Measurements from ENCODE around the gene DUOX1. TPM values are rescaled to one million over a fixed set of nuclear protein-coding genes. Genes with fewer than 3 reads are reported as not detected.

The DUOX1 gene
- total RNA-seq, 1 experiment from 2014 or later: 19.6 TPM

- H3K36me3 ChIP-seq (ENCODE audit: control insufficient read depth in 1 of 2, insufficient read depth in 2 of 2, low read length in 2 of 2): no peaks in the 10 kb centered on the region
- ChIA-PET POLR2A (interaction anchor here (1.2 to 3.0 kb wide), 3 partner anchors 11 to 203 kb away, joined by 6 to 11 read pairs (median 7); a partner anchor contains a TSS), CTCF (interaction anchor here (0.7 to 4.8 kb wide), 7 partner anchors 19 to 313 kb away, joined by 3 to 44 read pairs (median 6); no protein-coding TSS in a partner anchor), RAD21 (ENCODE audit: low non-redundant PET in 1 of 2, low total read pairs in 2 of 2, uncharacterized antibody in 2 of 2, unreplicated experiment in 2 of 2) (no interaction called here)
- no peaks in the 10 kb centered on the region for H3K9me3 ChIP-seq (ENCODE audit: control insufficient read depth in 1 of 2, insufficient read depth in 1 of 2, low read depth in 1 of 2, low read length in 2 of 2)
- no TSS peak for BruUV-seq (replicated peaks)
- peak overlapping the region; percentile 60 for H3K9ac ChIP-seq (ENCODE audit: low read length)
- intact Hi-C loops (cut with micrococcal nuclease): loop anchor here (2.0 kb wide), 1 partner anchor 32 kb away; no protein-coding TSS in a partner anchor
- H3K27ac ChIP-seq (ENCODE audit: low read depth, low read length): peak overlapping the region; percentile 76
- ATAC-seq: no peak
- H2AFZ ChIP-seq (ENCODE audit: low read depth, low read length, poor library complexity, severe bottlenecking): peak overlapping the region; percentile 63
- peak overlapping the region; percentile 94 for H3K4me2 ChIP-seq (ENCODE audit: low read length)
- no peaks in the 10 kb centered on the region for H3K9me2 ChIP-seq (ENCODE audit: insufficient read depth)
- DNase-seq (ENCODE audit: low read depth, low spot score): no peak
- H3K4me3 ChIP-seq (replicated peaks in 1 of 2; ENCODE audit: low read depth in 1 of 2, low read length in 2 of 2): peak overlapping the region; percentile 58 to 62
- H3K4me1 ChIP-seq (ENCODE audit: control insufficient read depth in 1 of 2, insufficient read depth in 2 of 2, low read length in 2 of 2): peaks cover 11 to 36% of the 10 kb centered on the region in 2 experiments
- no peaks in the 10 kb centered on the region for H3K79me2 ChIP-seq (ENCODE audit: insufficient read depth, low read length)
- no peaks in the 10 kb centered on the region for H4K20me1 ChIP-seq (ENCODE audit: insufficient read depth)
- TF ChIP-seq ZNF274 (IDR thresholded peaks at IDR 0.05; ENCODE audit: low read depth, low read length) (no peak), REST (IDR thresholded peaks at IDR 0.05; ENCODE audit: low read depth) (no peak), CTCF (IDR thresholded peaks at IDR 0.05 in 2 of 3, conservative IDR thresholded peaks at IDR 0.05 in 1 of 3; ENCODE audit: borderline replicate concordance in 1 of 3, insufficient read depth in 1 of 3, low read depth in 2 of 3, low read length in 2 of 3) (no peak), JUND (IDR thresholded peaks at IDR 0.05) (no peak), EZH2 (IDR thresholded peaks at IDR 0.05) (no peak), SP1 (IDR thresholded peaks at IDR 0.05; ENCODE audit: low read depth) (no peak), SRF (IDR thresholded peaks at IDR 0.05; ENCODE audit: low read depth) (no peak), ATF3 (IDR thresholded peaks at IDR 0.05) (no peak), RAD21 (IDR thresholded peaks at IDR 0.05; ENCODE audit: low read depth) (no peak), MAX (IDR thresholded peaks at IDR 0.05) (no peak), CEBPB (IDR thresholded peaks at IDR 0.05; ENCODE audit: low read depth) (no peak), EGR1 (IDR thresholded peaks at IDR 0.05; ENCODE audit: low read depth) (no peak), POLR2AphosphoS5 (IDR thresholded peaks at IDR 0.05; ENCODE audit: low read depth, low read length) (no peak), ZBTB33 (IDR thresholded peaks at IDR 0.05; ENCODE audit: extremely low read depth, insufficient replicate concordance, low read length) (no peak), CBX3 (IDR thresholded peaks at IDR 0.05; ENCODE audit: low read depth) (no peak), TCF7L2 (IDR thresholded peaks at IDR 0.05; ENCODE audit: borderline replicate concordance, extremely low read depth, insufficient read depth, insufficient read length) (no peak), ZFX (IDR thresholded peaks at IDR 0.05) (no peak)
- no peaks in the 10 kb centered on the region for H3K27me3 ChIP-seq (ENCODE audit: insufficient read depth, low read length)
Measured at GRCh38 chr15:45199136-45199810, 69.5 kb downstream of the DUOX1 start.

Data from HCT116 (cell line).